Thoracic aorta (tissue), 2 donors: ENCODE results near the gene ZBTB16. TPM values are rescaled to one million over a fixed set of nuclear protein-coding genes. Genes with fewer than 3 reads are reported as not detected.

Experiments
- ATAC-seq: fragments of 150-250 bp; one replicate; pipeline ENCODE4 v1.8.0; 2017; ENCODE audit warnings: low read depth; ENCODE audit not compliant: insufficient number of reproducible peaks, low FRiP score
- DNase-seq: peaks from one replicate; pipeline ENCODE4 v3.0.0-alpha.2; 2020; ENCODE audit warnings: low spot score
- H3K27ac ChIP-seq, 2 donors: fragments of 200-600 bp; sonication (generic); 1 replicate in 1 of 2; 2 replicates in 1 of 2; pipeline ENCODE4 v1.5.1; 2016; ENCODE audit warnings: mild to moderate bottlenecking in 2 of 2, moderate library complexity in 2 of 2
- H3K27me3 ChIP-seq: fragments of 200-600 bp; sonication (generic); replicated peaks from 2 replicates; pipeline ENCODE4 v1.6.0; 2016; ENCODE audit warnings: mild to moderate bottlenecking; ENCODE audit not compliant: insufficient read depth
- H3K36me3 ChIP-seq: fragments of 200-600 bp; sonication (generic); one replicate; pipeline ENCODE4 v1.5.1; 2016
- H3K4me1 ChIP-seq, 2 donors: fragments of 200-600 bp; sonication (generic); 1 replicate in 1 of 2; 2 replicates in 1 of 2; pipeline versions ENCODE4 v1.5.1 to v1.6.0; 2016; ENCODE audit warnings: low read depth in 2 of 2, mild to moderate bottlenecking in 1 of 2; ENCODE audit not compliant: control insufficient read depth in 1 of 2
- H3K4me3 ChIP-seq: fragments of 200-600 bp; sonication (generic); 2 replicates; pipeline ENCODE4 v1.5.1; 2016; ENCODE audit warnings: mild to moderate bottlenecking
- H3K9me3 ChIP-seq: fragments of 200-600 bp; sonication (generic); 2 replicates; pipeline ENCODE4 v1.5.1; 2016
- CTCF ChIP-seq: fragments of 200-600 bp; sonication (generic); IDR thresholded peaks from one replicate; pipeline ENCODE4 v1.5.1; 2019; ENCODE audit warnings: antibody characterized with exemption
- total RNA-seq, 2 donors: library from RNA; depleted of rRNA; stranded (reverse); fragments of >200 nt; gene quantifications; one replicate each; pipeline versions ENCODE4 v1.1.0 to v1.2.3, GENCODE V29; 2016

The ZBTB16 gene
- total RNA-seq, 2 donors from 2014 or later, result 314 to 545 TPM

GRCh38 chr11:114225661-114226060, 166.2 kb downstream of the ZBTB16 start:
- ATAC-seq, result no peak
- Histone ChIP-seq H3K27me3 (no peaks in the 10 kb centered on the region), H3K36me3 (peaks cover 35% of the 10 kb centered on the region), H3K4me3 (no peak overlapping the region), H3K4me1 (peaks cover 13 to 93% of the 10 kb centered on the region in 2 donors), H3K9me3 (no peaks in the 10 kb centered on the region), H3K27ac (no peak overlapping the region)
- no peak for TF ChIP-seq CTCF
- no peak for DNase-seq

GRCh38 chr11:114226356-114226755, 166.8 kb downstream of the ZBTB16 start:
- DNase-seq (no peak), ATAC-seq (no peak)
- Histone ChIP-seq H3K27me3 (no peaks in the 10 kb centered on the region), H3K36me3 (peaks cover 33% of the 10 kb centered on the region), H3K4me3 (no peak overlapping the region), H3K27ac (no peak overlapping the region), H3K9me3 (no peaks in the 10 kb centered on the region), H3K4me1 (peaks cover 13 to 93% of the 10 kb centered on the region in 2 donors)
- TF ChIP-seq CTCF, result no peak

- H3K36me3 ChIP-seq, result peaks cover 20% of the 10 kb centered on the region
- ATAC-seq (no peak), DNase-seq (no peak)
- no peaks in the 10 kb centered on the region for H3K9me3 ChIP-seq
- H3K4me1 ChIP-seq, result peaks cover 13 to 95% of the 10 kb centered on the region in 2 donors
- no peak overlapping the region for H3K4me3 ChIP-seq
- H3K27me3 ChIP-seq, result no peaks in the 10 kb centered on the region
- peak overlapping the region in 1 of 2 donors; percentile 7 for H3K27ac ChIP-seq
- no peak for TF ChIP-seq CTCF
Measured at GRCh38 chr11:114228435-114229411, 169.2 kb downstream of the ZBTB16 start.

- peaks cover 13 to 95% of the 10 kb centered on the region in 2 donors for H3K4me1 ChIP-seq
- no peak overlapping the region for H3K4me3 ChIP-seq
- ATAC-seq (no peak), DNase-seq (no peak)
- H3K27ac ChIP-seq, result no peak overlapping the region
- H3K9me3 ChIP-seq, result no peaks in the 10 kb centered on the region
- no peaks in the 10 kb centered on the region for H3K27me3 ChIP-seq
- H3K36me3 ChIP-seq, result peaks cover 15% of the 10 kb centered on the region
- no peak for TF ChIP-seq CTCF
Measured at GRCh38 chr11:114230031-114230704, 170.7 kb downstream of the ZBTB16 start.

- peaks cover 9% of the 10 kb centered on the region for H3K36me3 ChIP-seq
- H3K4me1 ChIP-seq, result peaks cover 28 to 96% of the 10 kb centered on the region in 2 donors
- TF ChIP-seq CTCF, result no peak
- ATAC-seq (no peak), DNase-seq (no peak)
- H3K27ac ChIP-seq, result no peak overlapping the region
- H3K27me3 ChIP-seq, result no peaks in the 10 kb centered on the region
- H3K9me3 ChIP-seq, result no peaks in the 10 kb centered on the region
- H3K4me3 ChIP-seq, result no peak overlapping the region
Measured at GRCh38 chr11:114232400-114233059, 173.0 kb downstream of the ZBTB16 start.
